Peyer's patch (tissue), 4 donors: ENCODE results near the gene IL33. TPM values are rescaled to one million over a fixed set of nuclear protein-coding genes. Genes with fewer than 3 reads are reported as not detected.

ENCODE experiments used
- DNase-seq, 3 donors: peaks; one replicate each; pipeline ENCODE4 v3.0.0-alpha.2; 2017 to 2019
- H3K27ac ChIP-seq, 4 donors: fragments of 200-600 bp; sonication (generic); one replicate each; pipeline ENCODE4 v1.5.1; 2016 to 2019
- H3K27me3 ChIP-seq, 2 donors: fragments of 200-600 bp; sonication (generic); one replicate each; pipeline ENCODE4 v1.5.1; 2019
- H3K36me3 ChIP-seq, 3 donors: fragments of 200-600 bp; sonication (generic); one replicate each; pipeline ENCODE4 v1.5.1; 2016 to 2019
- H3K4me1 ChIP-seq, 4 donors: fragments of 200-600 bp; sonication (generic); one replicate each; pipeline ENCODE4 v1.5.1; 2016 to 2019
- H3K4me3 ChIP-seq, 4 donors: fragments of 200-600 bp; sonication (generic); 1 replicate in 3 of 4; 2 replicates in 1 of 4; pipeline ENCODE4 v1.5.1; 2016 to 2019; ENCODE audit warnings: mild to moderate bottlenecking in 1 of 4
- H3K9me3 ChIP-seq, 4 donors: fragments of 200-600 bp; sonication (generic); one replicate each; pipeline ENCODE4 v1.5.1; 2016 to 2019; ENCODE audit warnings: mild to moderate bottlenecking in 1 of 4
- POLR2A ChIP-seq, 2 donors: fragments of 450-650 bp; IDR thresholded peaks; one replicate each; pipeline ENCODE4 v1.5.1; 2017; ENCODE audit warnings: antibody characterized with exemption in 2 of 2, mild to moderate bottlenecking in 2 of 2, moderate library complexity in 2 of 2
- total RNA-seq, 4 donors: library from RNA; depleted of rRNA; stranded (reverse); fragments of >200 nt; gene quantifications; one replicate each; pipeline ENCODE4 v1.1.0, GENCODE V29; 2016
- TF ChIP-seq, protein P1 (sequence below), 6 experiments: fragments of 450-650 bp in 4 of 6; fragments of 200-600 bp in 2 of 6; sonication (generic) in 1 of 6; IDR thresholded peaks; one replicate each; pipeline ENCODE4 v1.5.1; 2017 to 2019; ENCODE audit warnings: antibody characterized with exemption in 6 of 6, mild to moderate bottlenecking in 3 of 6, moderate library complexity in 1 of 6

IL33 gene
- total RNA-seq, 4 donors from 2014 or later: 3.7 to 7.6 (median 5.8) TPM

DNA sequence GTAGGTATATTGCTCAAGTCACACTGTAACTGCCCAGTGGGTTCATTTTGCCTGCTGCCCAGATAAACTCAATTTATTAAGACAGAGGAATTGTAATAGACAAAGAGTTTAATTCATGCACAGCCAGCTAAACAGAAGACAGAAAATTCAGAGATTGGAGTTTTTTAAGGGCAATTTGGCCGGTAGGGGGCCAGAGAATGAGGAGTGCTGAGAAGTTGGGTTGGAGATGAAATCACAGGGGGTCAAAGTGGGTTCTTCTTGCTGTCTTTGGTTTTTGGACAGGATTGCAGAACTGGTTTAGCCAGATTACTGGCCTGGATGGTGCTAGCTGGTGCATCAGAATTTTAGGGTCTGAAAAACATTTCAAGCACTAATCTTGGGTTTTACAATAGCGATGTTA, 20.7 kb upstream of the IL33 start:
- Histone ChIP-seq H3K4me3 (no peak overlapping the region), H3K36me3 (no peaks in the 10 kb centered on the region), H3K4me1 (no peaks in the 10 kb centered on the region), H3K9me3 (no peaks in the 10 kb centered on the region), H3K27ac (no peak overlapping the region), H3K27me3 (no peaks in the 10 kb centered on the region)
- DNase-seq: no peak
- TF ChIP-seq, protein P1, sequence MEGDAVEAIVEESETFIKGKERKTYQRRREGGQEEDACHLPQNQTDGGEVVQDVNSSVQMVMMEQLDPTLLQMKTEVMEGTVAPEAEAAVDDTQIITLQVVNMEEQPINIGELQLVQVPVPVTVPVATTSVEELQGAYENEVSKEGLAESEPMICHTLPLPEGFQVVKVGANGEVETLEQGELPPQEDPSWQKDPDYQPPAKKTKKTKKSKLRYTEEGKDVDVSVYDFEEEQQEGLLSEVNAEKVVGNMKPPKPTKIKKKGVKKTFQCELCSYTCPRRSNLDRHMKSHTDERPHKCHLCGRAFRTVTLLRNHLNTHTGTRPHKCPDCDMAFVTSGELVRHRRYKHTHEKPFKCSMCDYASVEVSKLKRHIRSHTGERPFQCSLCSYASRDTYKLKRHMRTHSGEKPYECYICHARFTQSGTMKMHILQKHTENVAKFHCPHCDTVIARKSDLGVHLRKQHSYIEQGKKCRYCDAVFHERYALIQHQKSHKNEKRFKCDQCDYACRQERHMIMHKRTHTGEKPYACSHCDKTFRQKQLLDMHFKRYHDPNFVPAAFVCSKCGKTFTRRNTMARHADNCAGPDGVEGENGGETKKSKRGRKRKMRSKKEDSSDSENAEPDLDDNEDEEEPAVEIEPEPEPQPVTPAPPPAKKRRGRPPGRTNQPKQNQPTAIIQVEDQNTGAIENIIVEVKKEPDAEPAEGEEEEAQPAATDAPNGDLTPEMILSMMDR (IDR thresholded peaks at IDR 0.05): no peak
- TF ChIP-seq POLR2A (IDR thresholded peaks at IDR 0.05): no peak

DNA sequence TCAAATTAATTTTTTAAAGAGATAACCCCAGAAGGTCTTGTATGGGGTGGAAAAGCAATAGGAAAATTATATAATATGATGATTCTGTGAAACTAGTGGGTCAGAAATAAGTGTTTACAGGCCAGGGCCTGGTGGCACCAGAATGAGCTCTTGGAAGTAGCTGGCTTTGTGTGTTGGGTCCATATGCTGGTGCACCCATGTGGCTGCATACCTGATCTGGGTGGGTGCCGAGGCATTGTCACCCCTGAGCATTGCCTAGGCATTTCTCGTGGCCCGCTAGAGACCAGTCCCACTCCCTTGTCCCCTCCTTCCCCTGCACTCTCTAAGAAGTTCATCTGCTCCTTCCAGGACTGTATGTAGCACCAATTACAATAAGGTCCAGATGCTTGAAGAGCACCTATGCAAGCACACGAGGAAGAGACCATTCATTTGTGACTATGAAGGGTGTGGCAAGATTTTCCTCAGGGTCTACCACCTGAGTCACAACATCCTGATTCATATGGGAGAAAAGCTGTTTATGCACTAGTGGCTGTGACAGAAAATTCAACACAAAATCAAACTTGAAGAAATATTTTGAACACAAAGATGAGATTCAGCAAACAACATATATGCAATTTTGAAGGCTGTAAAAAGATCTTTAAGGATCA, 19.8 kb upstream of the IL33 start:
- no peak for TF ChIP-seq POLR2A (IDR thresholded peaks at IDR 0.05)
- TF ChIP-seq, protein P1 (IDR thresholded peaks at IDR 0.05): no peak
- no peak for DNase-seq
- Histone ChIP-seq H3K4me3 (no peak overlapping the region), H3K4me1 (no peaks in the 10 kb centered on the region), H3K27ac (no peak overlapping the region), H3K27me3 (no peaks in the 10 kb centered on the region), H3K36me3 (no peaks in the 10 kb centered on the region), H3K9me3 (no peaks in the 10 kb centered on the region)

DNA sequence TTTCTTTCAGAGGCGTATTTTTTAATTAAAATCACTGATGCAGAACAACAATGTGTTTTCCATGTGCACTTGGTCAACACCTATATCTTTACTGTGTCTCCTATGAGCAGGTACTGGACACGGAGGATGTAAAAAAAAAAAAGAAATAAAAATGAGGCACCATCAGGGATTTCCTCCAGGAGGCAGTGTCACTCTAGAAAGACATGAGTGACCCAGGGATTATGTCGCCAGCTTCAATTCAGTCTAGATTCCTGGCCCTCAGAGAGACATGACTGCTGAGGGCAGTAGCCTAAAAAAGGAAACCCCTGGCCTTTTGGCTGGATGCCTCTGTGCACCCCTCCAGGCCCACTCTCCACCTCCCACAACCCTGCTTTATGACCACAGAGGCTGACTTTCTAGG, 18.3 kb upstream of the IL33 start:
- Histone ChIP-seq H3K4me1 (no peaks in the 10 kb centered on the region), H3K27me3 (no peaks in the 10 kb centered on the region), H3K36me3 (no peaks in the 10 kb centered on the region), H3K4me3 (no peak overlapping the region), H3K9me3 (no peaks in the 10 kb centered on the region), H3K27ac (no peak overlapping the region)
- TF ChIP-seq, protein P1 (IDR thresholded peaks at IDR 0.05): peak in 4 of 6 experiments; percentile 26 to 50 (median 36)
- TF ChIP-seq POLR2A (IDR thresholded peaks at IDR 0.05): no peak
- DNase-seq: no peak

DNA sequence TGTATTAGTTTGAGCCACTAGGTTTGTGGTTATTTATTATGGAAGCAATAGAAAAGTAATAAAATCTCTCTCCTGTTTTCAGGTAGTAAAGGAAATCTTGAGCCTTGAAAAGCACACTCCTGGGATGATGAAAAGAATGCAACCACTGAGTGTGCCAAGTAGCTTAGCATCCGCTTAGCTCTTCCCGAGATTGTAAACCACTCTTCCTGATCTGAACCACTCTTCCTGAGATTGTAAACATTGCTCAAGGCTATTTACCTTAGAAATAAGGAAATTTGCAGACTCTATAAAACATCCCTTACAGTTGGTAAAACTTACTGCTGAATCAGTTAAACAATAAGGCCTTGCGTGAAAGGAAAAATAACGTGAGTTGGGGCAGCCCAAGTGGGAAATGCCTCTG, 17.4 kb upstream of the IL33 start:
- Histone ChIP-seq H3K36me3 (no peaks in the 10 kb centered on the region), H3K27ac (no peak overlapping the region), H3K4me1 (no peaks in the 10 kb centered on the region), H3K9me3 (no peaks in the 10 kb centered on the region), H3K4me3 (no peak overlapping the region), H3K27me3 (no peaks in the 10 kb centered on the region)
- no peak for DNase-seq
- TF ChIP-seq, protein P1 (IDR thresholded peaks at IDR 0.05): no peak
- no peak for TF ChIP-seq POLR2A (IDR thresholded peaks at IDR 0.05)

DNA sequence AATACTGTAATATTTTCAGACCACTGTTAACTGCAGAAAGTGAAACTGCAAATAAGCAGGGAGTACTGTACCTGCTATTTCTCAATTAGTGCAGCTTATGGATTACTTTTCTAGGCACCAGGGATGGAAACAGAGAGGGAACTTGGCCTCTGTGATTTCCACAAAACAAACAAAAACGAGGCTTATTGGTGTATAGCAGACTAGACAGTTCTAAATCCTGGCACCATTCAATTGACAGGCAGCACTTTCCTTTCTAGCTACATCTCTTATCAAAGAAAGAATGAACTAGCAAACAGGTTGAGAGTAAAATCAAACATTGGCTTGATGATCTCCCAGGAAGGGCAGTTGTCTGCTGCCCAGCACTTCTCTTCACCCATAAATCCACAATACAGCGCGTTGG, 16.0 kb upstream of the IL33 start:
- H3K4me1 ChIP-seq: no peaks in the 10 kb centered on the region
- no peak overlapping the region for H3K4me3 ChIP-seq
- H3K9me3 ChIP-seq: no peaks in the 10 kb centered on the region
- H3K27me3 ChIP-seq: no peaks in the 10 kb centered on the region
- TF ChIP-seq, protein P1 (IDR thresholded peaks at IDR 0.05): no peak
- no peak for TF ChIP-seq POLR2A (IDR thresholded peaks at IDR 0.05)
- no peak for DNase-seq
- no peak overlapping the region for H3K27ac ChIP-seq
- no peaks in the 10 kb centered on the region for H3K36me3 ChIP-seq

DNA sequence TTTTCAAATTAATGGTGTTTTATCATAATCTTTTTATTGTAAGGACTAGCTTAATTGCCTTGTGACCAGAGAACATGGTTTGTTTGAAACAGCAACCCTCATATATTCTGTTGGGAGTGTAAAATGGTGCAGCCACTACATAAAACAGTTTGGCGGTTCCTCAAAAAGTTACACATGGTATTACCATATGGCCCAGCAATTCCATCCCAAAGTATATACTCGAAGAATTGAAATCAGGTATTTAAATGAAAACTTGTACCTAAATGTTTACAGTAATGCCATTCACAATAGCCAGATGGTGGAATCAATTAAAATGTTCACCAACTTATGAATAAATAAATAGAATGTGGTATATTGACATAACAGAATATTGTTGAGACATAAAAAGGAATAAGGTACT, 14.8 kb upstream of the IL33 start:
- H3K4me1 ChIP-seq: no peaks in the 10 kb centered on the region
- H3K4me3 ChIP-seq: no peak overlapping the region
- TF ChIP-seq, protein P1 (IDR thresholded peaks at IDR 0.05): no peak
- no peak for TF ChIP-seq POLR2A (IDR thresholded peaks at IDR 0.05)
- no peaks in the 10 kb centered on the region for H3K9me3 ChIP-seq
- no peak overlapping the region for H3K27ac ChIP-seq
- no peak for DNase-seq
- no peaks in the 10 kb centered on the region for H3K27me3 ChIP-seq
- no peaks in the 10 kb centered on the region for H3K36me3 ChIP-seq
